Prostate gland (tissue), 2 donors: ENCODE measurements around the gene ADD1. TPM values are rescaled to one million over a fixed set of nuclear protein-coding genes. Genes with fewer than 3 reads are reported as not detected.

Experiments used
- DNase-seq: peaks from one replicate; pipeline ENCODE4 v3.0.0-alpha.2; 2019; ENCODE audit warnings: low spot score
- H3K27ac ChIP-seq, 2 donors: fragments of 200-600 bp; sonication (generic); 2 replicates each; pipeline ENCODE4 v1.5.1; 2017 to 2019
- H3K27me3 ChIP-seq: fragments of 200-600 bp; sonication (generic); replicated peaks from 2 replicates; pipeline ENCODE4 v1.5.1; 2019; ENCODE audit not compliant: insufficient read depth
- H3K36me3 ChIP-seq, 2 donors: fragments of 200-600 bp; sonication (generic); 1 replicate in 1 of 2; 2 replicates in 1 of 2; pipeline versions ENCODE4 v1.5.1 to v1.8.1; 2017 to 2019
- H3K4me1 ChIP-seq: fragments of 200-600 bp; sonication (generic); replicated peaks from 2 replicates; pipeline ENCODE4 v1.5.1; 2019
- H3K4me3 ChIP-seq, 2 donors: fragments of 200-600 bp; sonication (generic); 2 replicates each; pipeline ENCODE4 v1.5.1; 2017 to 2019
- H3K9me3 ChIP-seq: fragments of 200-600 bp; sonication (generic); 2 replicates; pipeline ENCODE4 v1.5.1; 2017
- POLR2A ChIP-seq: fragments of 450-650 bp; IDR thresholded peaks from one replicate; pipeline ENCODE4 v1.6.1; 2016; ENCODE audit warnings: antibody characterized with exemption, mild to moderate bottlenecking
- POLR2AphosphoS5 ChIP-seq: sonication (generic); formaldehyde crosslinking; IDR thresholded peaks from one replicate; pipeline ENCODE4 v1.6.1; 2017; ENCODE audit warnings: antibody characterized with exemption
- WGBS: methylation state at CpG from one replicate; pipeline ENCODE4 v1.1.5; 2018; 5-methylcytosine and 5-hydroxymethylcytosine counted together
- intact Hi-C: fragments of 100-400 bp; cut with DNase I; formaldehyde crosslinking; loops from one replicate; pipeline ENCODE4 v1.14.2; 2022
- total RNA-seq, 2 donors: library from RNA; depleted of rRNA; stranded (reverse); fragments of >200 nt; gene quantifications; one replicate each; pipeline ENCODE4 v1.1.0, GENCODE V29; 2016
- TF ChIP-seq, protein P1 (sequence below), 4 experiments: fragments of 200-600 bp in 2 of 4; fragments of 450-650 bp in 2 of 4; sonication (generic) in 2 of 4; IDR thresholded peaks; 1 replicate in 3 of 4; 2 replicates in 1 of 4; pipeline ENCODE4 v1.5.1; 2016 to 2019; ENCODE audit warnings: antibody characterized with exemption in 4 of 4, mild to moderate bottlenecking in 2 of 4, moderate library complexity in 2 of 4

Gene ADD1
- total RNA-seq, 2 donors from 2014 or later = 164 to 321 TPM

- TF ChIP-seq POLR2A (no peak), POLR2AphosphoS5 (no peak)
- TF ChIP-seq, protein P1, sequence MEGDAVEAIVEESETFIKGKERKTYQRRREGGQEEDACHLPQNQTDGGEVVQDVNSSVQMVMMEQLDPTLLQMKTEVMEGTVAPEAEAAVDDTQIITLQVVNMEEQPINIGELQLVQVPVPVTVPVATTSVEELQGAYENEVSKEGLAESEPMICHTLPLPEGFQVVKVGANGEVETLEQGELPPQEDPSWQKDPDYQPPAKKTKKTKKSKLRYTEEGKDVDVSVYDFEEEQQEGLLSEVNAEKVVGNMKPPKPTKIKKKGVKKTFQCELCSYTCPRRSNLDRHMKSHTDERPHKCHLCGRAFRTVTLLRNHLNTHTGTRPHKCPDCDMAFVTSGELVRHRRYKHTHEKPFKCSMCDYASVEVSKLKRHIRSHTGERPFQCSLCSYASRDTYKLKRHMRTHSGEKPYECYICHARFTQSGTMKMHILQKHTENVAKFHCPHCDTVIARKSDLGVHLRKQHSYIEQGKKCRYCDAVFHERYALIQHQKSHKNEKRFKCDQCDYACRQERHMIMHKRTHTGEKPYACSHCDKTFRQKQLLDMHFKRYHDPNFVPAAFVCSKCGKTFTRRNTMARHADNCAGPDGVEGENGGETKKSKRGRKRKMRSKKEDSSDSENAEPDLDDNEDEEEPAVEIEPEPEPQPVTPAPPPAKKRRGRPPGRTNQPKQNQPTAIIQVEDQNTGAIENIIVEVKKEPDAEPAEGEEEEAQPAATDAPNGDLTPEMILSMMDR (IDR thresholded peaks at IDR 0.05) = no peak
- H3K27me3 ChIP-seq = no peaks in the 10 kb centered on the region
- peaks cover 15% of the 10 kb centered on the region for H3K4me1 ChIP-seq
- H3K9me3 ChIP-seq = no peaks in the 10 kb centered on the region
- no peak for DNase-seq
- peak overlapping the region in 1 of 2 donors; percentile 74 for H3K27ac ChIP-seq
- WGBS = 85% methylated on average over 16 of the region's 16 CpGs
- peaks cover 4 to 8% of the 10 kb centered on the region in 2 donors for H3K36me3 ChIP-seq
- H3K4me3 ChIP-seq = no peak overlapping the region
- intact Hi-C loops = no loop called here
Observed at GRCh38 chr4:2929469-2929868, 85.8 kb downstream of the ADD1 start.

- intact Hi-C loops = loop anchor here (5.0 to 10.0 kb wide), 3 partner anchors 88 to 665 kb away; partner anchors contain the start of genes ADD1 and MXD4
- TF ChIP-seq POLR2AphosphoS5 (peak; percentile 33), POLR2A (no peak)
- Histone ChIP-seq H3K36me3 (peaks cover 4 to 8% of the 10 kb centered on the region in 2 donors), H3K9me3 (no peaks in the 10 kb centered on the region), H3K27me3 (no peaks in the 10 kb centered on the region), H3K4me3 (no peak overlapping the region), H3K27ac (peak overlapping the region; percentile 74 to 77), H3K4me1 (peaks cover 15% of the 10 kb centered on the region)
- DNase-seq = no peak
- WGBS = 59% methylated on average over 12 of the region's 12 CpGs
Observed at GRCh38 chr4:2930135-2930757, 86.6 kb downstream of the ADD1 start.

- no peaks in the 10 kb centered on the region for H3K27me3 ChIP-seq
- WGBS = 60% methylated on average over 34 of the region's 34 CpGs
- peaks cover 21% of the 10 kb centered on the region for H3K4me1 ChIP-seq
- peak overlapping the region; percentile 74 to 77 for H3K27ac ChIP-seq
- H3K36me3 ChIP-seq = peaks cover 4 to 8% of the 10 kb centered on the region in 2 donors
- DNase-seq = peak; percentile 47
- TF ChIP-seq, protein P1 (IDR thresholded peaks at IDR 0.05) = peak in 1 of 4 experiments; percentile 35
- TF ChIP-seq POLR2AphosphoS5 (no peak), POLR2A (no peak)
- intact Hi-C loops = loop anchor here (5.0 to 10.0 kb wide), 3 partner anchors 89 to 666 kb away; partner anchors contain the start of genes ADD1 and MXD4
- H3K4me3 ChIP-seq = no peak overlapping the region
- no peaks in the 10 kb centered on the region for H3K9me3 ChIP-seq
Observed at GRCh38 chr4:2930758-2931511, 87.3 kb downstream of the ADD1 start.

GRCh38 chr4:2931512-2932301 lies 88.1 kb downstream of the ADD1 start:
- intact Hi-C loops = loop anchor here (5.0 to 10.0 kb wide), 3 partner anchors 89 to 667 kb away; partner anchors contain the start of genes ADD1 and MXD4
- Histone ChIP-seq H3K4me1 (peaks cover 26% of the 10 kb centered on the region), H3K9me3 (no peaks in the 10 kb centered on the region), H3K4me3 (no peak overlapping the region), H3K27ac (peak overlapping the region; percentile 74 to 77), H3K27me3 (no peaks in the 10 kb centered on the region), H3K36me3 (peaks cover under 1 to 8% of the 10 kb centered on the region in 2 donors)
- no peak for DNase-seq
- TF ChIP-seq POLR2AphosphoS5 = no peak
- TF ChIP-seq, protein P1 (IDR thresholded peaks at IDR 0.05) = no peak
- 70% methylated on average over 32 of the region's 38 CpGs for WGBS
